Measurements from ENCODE around the gene CLEC2L. TPM values are rescaled to one million over a fixed set of nuclear protein-coding genes. Genes with fewer than 3 reads are reported as not detected.

Gene CLEC2L
- total RNA-seq, 5 donors from 2014 or later (not counting 1 experiment from before 2014, with no cell fraction given) = not detected

DNA sequence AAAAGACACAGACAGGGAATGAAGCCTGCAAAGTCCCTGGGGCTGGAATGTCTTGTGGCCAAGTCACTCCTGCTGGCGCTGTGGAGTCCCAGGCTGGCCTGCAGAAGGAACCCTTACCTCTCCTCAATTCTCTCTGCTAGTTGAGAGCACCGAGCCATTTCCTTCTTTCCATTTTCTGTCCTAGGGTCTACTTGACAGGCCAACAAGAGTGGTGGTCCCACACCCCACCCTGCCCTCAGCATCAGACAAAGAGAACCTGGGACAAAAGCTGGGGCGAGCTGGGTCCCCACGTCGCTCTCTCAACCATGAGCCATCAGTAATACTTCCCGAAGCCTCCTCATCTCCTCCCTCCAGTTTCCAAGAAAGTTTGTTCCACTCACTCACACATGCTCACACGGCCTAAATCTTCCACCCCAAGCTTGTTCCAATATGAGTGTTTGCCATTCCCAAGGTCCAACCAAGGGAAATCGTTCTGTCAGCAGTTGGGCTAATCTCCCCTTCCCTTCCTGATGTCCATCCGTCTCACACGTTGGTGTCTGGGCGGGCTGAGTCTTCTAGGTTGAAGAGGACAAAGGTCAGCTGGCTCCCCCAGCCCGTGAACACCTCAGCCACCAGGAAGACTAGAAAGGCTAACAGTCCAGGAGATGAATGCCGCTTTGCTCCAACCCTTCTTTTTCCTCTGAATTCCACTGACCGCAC is 44.3 kb downstream of the CLEC2L start:
- H3K9me3 ChIP-seq = no peaks in the 10 kb centered on the region
- no peaks in the 10 kb centered on the region for H3K27me3 ChIP-seq (replicated peaks in 1 of 2; ENCODE audit: control insufficient read depth in 2 of 2, extremely low read depth in 1 of 2, insufficient read depth in 2 of 2, low read length in 1 of 2)
- DNase-seq = no peak
- no peak for ATAC-seq (replicated peaks in 1 of 4)
- H3K9me3 Mint-ChIP-seq = no peaks in the 10 kb centered on the region
- H3K27ac Mint-ChIP-seq = peak overlapping the region in 1 of 2 donors; percentile 61
- peaks cover 7 to 16% of the 10 kb centered on the region in 2 donors for H3K36me3 ChIP-seq (ENCODE audit: control insufficient read depth in 2 of 2, extremely low read depth in 1 of 2, insufficient read depth in 1 of 2, low read length in 1 of 2)
- H3K4me3 Mint-ChIP-seq = no peak overlapping the region
- no peak overlapping the region for H3K4me3 ChIP-seq (ENCODE audit: control insufficient read depth in 1 of 2, extremely low read depth in 1 of 2, low read length in 1 of 2)
- no peaks in the 10 kb centered on the region for H3K27me3 Mint-ChIP-seq
- no peak overlapping the region for H3K27ac ChIP-seq (ENCODE audit: low read length)
- ChIA-PET POLR2A (no interaction called here), CTCF (no interaction called here)
- H3K4me1 ChIP-seq (ENCODE audit: control insufficient read depth in 1 of 2, extremely low read depth in 1 of 2, insufficient read depth in 2 of 2, low read length in 2 of 2) = peaks cover 3 to 9% of the 10 kb centered on the region in 2 experiments
- 89% methylated on average over 14 of the region's 14 CpGs for WGBS (ENCODE audit: insufficient coverage)
- H3K4me1 Mint-ChIP-seq = peaks cover 29 to 40% (median 37%) of the 10 kb centered on the region in 3 donors
- H3K36me3 Mint-ChIP-seq = peaks cover 42% of the 10 kb centered on the region

GRCh38 chr7:139568346-139568675 is 44.8 kb downstream of the CLEC2L start:
- CTCF ChIA-PET = no interaction called here
- POLR2A ChIA-PET = no interaction called here
- 82% methylated on average over 2 of the region's 6 CpGs for WGBS (ENCODE audit: insufficient coverage)

GRCh38 chr7:139568813-139569490 is 45.5 kb downstream of the CLEC2L start:
- Histone ChIP-seq H3K36me3 (ENCODE audit: control insufficient read depth in 2 of 2, extremely low read depth in 1 of 2, insufficient read depth in 1 of 2, low read length in 1 of 2) (peaks cover 16% of the 10 kb centered on the region in 2 donors), H3K27ac (ENCODE audit: low read length) (no peak overlapping the region), H3K4me3 (ENCODE audit: control insufficient read depth in 1 of 2, extremely low read depth in 1 of 2, low read length in 1 of 2) (no peak overlapping the region), H3K27me3 (replicated peaks in 1 of 2; ENCODE audit: control insufficient read depth in 2 of 2, extremely low read depth in 1 of 2, insufficient read depth in 2 of 2, low read length in 1 of 2) (no peaks in the 10 kb centered on the region), H3K9me3 (no peaks in the 10 kb centered on the region), H3K4me1 (ENCODE audit: control insufficient read depth in 1 of 2, extremely low read depth in 1 of 2, insufficient read depth in 2 of 2, low read length in 2 of 2) (peaks cover 3 to 5% of the 10 kb centered on the region in 2 experiments)
- Mint-ChIP-seq H3K27me3 (no peaks in the 10 kb centered on the region), H3K4me1 (peaks cover 25 to 33% (median 26%) of the 10 kb centered on the region in 3 donors), H3K36me3 (peaks cover 43% of the 10 kb centered on the region), H3K27ac (no peak overlapping the region), H3K4me3 (no peak overlapping the region), H3K9me3 (no peaks in the 10 kb centered on the region)
- WGBS (ENCODE audit: insufficient coverage) = 100% methylated on average over 2 of the region's 12 CpGs
- POLR2A ChIA-PET = no interaction called here
- CTCF ChIA-PET = interaction anchor here in 1 of 2 donors (0.6 kb wide), 1 partner anchor 1967 kb away, joined by 3 read pairs; no protein-coding TSS in a partner anchor
- DNase-seq (no peak), ATAC-seq (replicated peaks in 1 of 4) (no peak)

More at GRCh38 chr7:139568346-139568675, 44.8 kb downstream of the CLEC2L start:
- Mint-ChIP-seq H3K4me1 (peaks cover 27 to 37% (median 32%) of the 10 kb centered on the region in 3 donors), H3K36me3 (peaks cover 42% of the 10 kb centered on the region), H3K27ac (no peak overlapping the region), H3K27me3 (no peaks in the 10 kb centered on the region), H3K9me3 (no peaks in the 10 kb centered on the region), H3K4me3 (no peak overlapping the region)
- Histone ChIP-seq H3K4me1 (ENCODE audit: control insufficient read depth in 1 of 2, extremely low read depth in 1 of 2, insufficient read depth in 2 of 2, low read length in 2 of 2) (peaks cover 3 to 9% of the 10 kb centered on the region in 2 experiments), H3K9me3 (no peaks in the 10 kb centered on the region), H3K27me3 (replicated peaks in 1 of 2; ENCODE audit: control insufficient read depth in 2 of 2, extremely low read depth in 1 of 2, insufficient read depth in 2 of 2, low read length in 1 of 2) (no peaks in the 10 kb centered on the region), H3K36me3 (ENCODE audit: control insufficient read depth in 2 of 2, extremely low read depth in 1 of 2, insufficient read depth in 1 of 2, low read length in 1 of 2) (peaks cover 12 to 16% of the 10 kb centered on the region in 2 donors), H3K27ac (ENCODE audit: low read length) (no peak overlapping the region), H3K4me3 (ENCODE audit: control insufficient read depth in 1 of 2, extremely low read depth in 1 of 2, low read length in 1 of 2) (no peak overlapping the region)
- DNase-seq (no peak), ATAC-seq (replicated peaks in 1 of 4) (no peak)

DNA sequence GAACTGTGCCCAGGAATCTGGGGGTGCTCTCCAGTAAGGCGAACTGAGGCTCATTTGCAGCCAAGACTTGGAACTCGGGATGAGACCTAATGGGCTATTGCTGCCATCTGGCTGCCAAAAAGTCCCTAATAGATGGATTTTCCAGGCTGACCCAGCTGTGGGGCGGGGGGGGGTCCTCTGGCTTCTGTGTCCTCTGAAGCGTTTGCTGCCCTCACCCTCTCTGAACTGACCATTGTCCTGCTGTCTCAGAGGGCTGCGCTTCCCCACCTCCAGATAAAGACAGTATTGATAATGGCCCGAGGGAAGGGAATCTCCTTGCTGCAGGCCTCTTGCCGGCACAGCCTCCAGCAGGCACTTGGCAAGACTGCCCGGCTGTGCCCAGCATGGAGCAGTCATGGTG is 46.6 kb downstream of the CLEC2L start:
- 86% methylated on average over 8 of the region's 8 CpGs for WGBS (ENCODE audit: insufficient coverage)

DNA sequence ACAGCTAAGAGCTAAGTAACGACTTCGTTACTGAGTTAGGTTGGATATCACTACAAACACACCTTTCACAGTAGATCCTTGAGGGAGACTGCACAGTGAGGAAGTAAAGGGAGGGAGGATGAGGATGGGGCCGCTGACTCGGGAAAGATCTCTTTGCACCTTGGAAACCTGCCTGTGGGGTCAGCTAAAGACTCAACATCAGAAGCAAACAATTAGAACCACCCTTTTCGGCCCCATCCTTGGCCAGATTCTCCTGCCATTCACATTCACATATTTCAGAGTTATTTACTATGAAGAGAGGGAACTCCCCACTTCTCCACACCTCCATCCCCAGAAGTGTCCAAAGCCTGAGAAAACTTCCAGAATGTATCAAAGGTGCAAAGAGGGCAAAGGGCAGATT is 47.1 kb downstream of the CLEC2L start:
- Mint-ChIP-seq H3K9me3 (no peaks in the 10 kb centered on the region), H3K27me3 (no peaks in the 10 kb centered on the region), H3K27ac (no peak overlapping the region), H3K4me3 (no peak overlapping the region), H3K4me1 (peaks cover 13 to 18% (median 17%) of the 10 kb centered on the region in 3 donors), H3K36me3 (peaks cover 52% of the 10 kb centered on the region)
- POLR2A ChIA-PET = no interaction called here
- DNase-seq = no peak
- CTCF ChIA-PET = no interaction called here
- peaks cover 21 to 25% of the 10 kb centered on the region in 2 donors for H3K36me3 ChIP-seq (ENCODE audit: control insufficient read depth in 2 of 2, extremely low read depth in 1 of 2, insufficient read depth in 1 of 2, low read length in 1 of 2)
- no peak overlapping the region for H3K4me3 ChIP-seq (ENCODE audit: control insufficient read depth in 1 of 2, extremely low read depth in 1 of 2, low read length in 1 of 2)
- ATAC-seq (replicated peaks in 1 of 4) = no peak
- peaks cover 3% of the 10 kb centered on the region in 2 experiments for H3K4me1 ChIP-seq (ENCODE audit: control insufficient read depth in 1 of 2, extremely low read depth in 1 of 2, insufficient read depth in 2 of 2, low read length in 2 of 2)
- H3K9me3 ChIP-seq = no peaks in the 10 kb centered on the region
- no peaks in the 10 kb centered on the region for H3K27me3 ChIP-seq (replicated peaks in 1 of 2; ENCODE audit: control insufficient read depth in 2 of 2, extremely low read depth in 1 of 2, insufficient read depth in 2 of 2, low read length in 1 of 2)
- no peak overlapping the region for H3K27ac ChIP-seq (ENCODE audit: low read length)
- no CpG with 5 or more reads among the region's 5 CpGs for WGBS (ENCODE audit: insufficient coverage)

More for the DNA sequence above, 46.6 kb downstream of the CLEC2L start:
- ATAC-seq (replicated peaks in 1 of 4) (no peak), DNase-seq (no peak)
- Histone ChIP-seq H3K9me3 (no peaks in the 10 kb centered on the region), H3K4me1 (ENCODE audit: control insufficient read depth in 1 of 2, extremely low read depth in 1 of 2, insufficient read depth in 2 of 2, low read length in 2 of 2) (peaks cover 3% of the 10 kb centered on the region in 2 experiments), H3K4me3 (ENCODE audit: control insufficient read depth in 1 of 2, extremely low read depth in 1 of 2, low read length in 1 of 2) (no peak overlapping the region), H3K27me3 (replicated peaks in 1 of 2; ENCODE audit: control insufficient read depth in 2 of 2, extremely low read depth in 1 of 2, insufficient read depth in 2 of 2, low read length in 1 of 2) (no peaks in the 10 kb centered on the region), H3K36me3 (ENCODE audit: control insufficient read depth in 2 of 2, extremely low read depth in 1 of 2, insufficient read depth in 1 of 2, low read length in 1 of 2) (peaks cover 18 to 23% of the 10 kb centered on the region in 2 donors), H3K27ac (ENCODE audit: low read length) (no peak overlapping the region)
- Mint-ChIP-seq H3K9me3 (no peaks in the 10 kb centered on the region), H3K4me1 (peaks cover 17 to 23% (median 20%) of the 10 kb centered on the region in 3 donors), H3K27ac (no peak overlapping the region), H3K4me3 (no peak overlapping the region), H3K27me3 (no peaks in the 10 kb centered on the region), H3K36me3 (peaks cover 47% of the 10 kb centered on the region)
- ChIA-PET CTCF (no interaction called here), POLR2A (no interaction called here)

- Histone ChIP-seq H3K27me3 (replicated peaks in 1 of 2; ENCODE audit: control insufficient read depth in 2 of 2, extremely low read depth in 1 of 2, insufficient read depth in 2 of 2, low read length in 1 of 2) (no peaks in the 10 kb centered on the region), H3K9me3 (no peaks in the 10 kb centered on the region), H3K4me3 (ENCODE audit: control insufficient read depth in 1 of 2, extremely low read depth in 1 of 2, low read length in 1 of 2) (no peak overlapping the region), H3K27ac (ENCODE audit: low read length) (no peak overlapping the region), H3K4me1 (ENCODE audit: control insufficient read depth in 1 of 2, extremely low read depth in 1 of 2, insufficient read depth in 2 of 2, low read length in 2 of 2) (peaks cover under 1% of the 10 kb centered on the region in 2 experiments), H3K36me3 (ENCODE audit: control insufficient read depth in 2 of 2, extremely low read depth in 1 of 2, insufficient read depth in 1 of 2, low read length in 1 of 2) (peaks cover 19 to 25% of the 10 kb centered on the region in 2 donors)
- CTCF ChIA-PET = no interaction called here
- Mint-ChIP-seq H3K4me1 (peaks cover 10 to 14% (median 11%) of the 10 kb centered on the region in 3 donors), H3K27ac (no peak overlapping the region), H3K9me3 (no peaks in the 10 kb centered on the region), H3K36me3 (peaks cover 55% of the 10 kb centered on the region), H3K27me3 (no peaks in the 10 kb centered on the region), H3K4me3 (no peak overlapping the region)
- POLR2A ChIA-PET = no interaction called here
- ATAC-seq (replicated peaks in 1 of 4) = no peak
- WGBS (ENCODE audit: insufficient coverage) = 83% methylated on average over 4 of the region's 20 CpGs
- no peak for DNase-seq
These were observed 47.7 kb downstream of the CLEC2L start for GRCh38 chr7:139571190-139571589.

Measured in T-cell (primary cell).